GM23248 (cell line): Measurements from ENCODE around the gene FKBP8. TPM values are rescaled to one million over a fixed set of nuclear protein-coding genes. Genes with fewer than 3 reads are reported as not detected.

Experiments used
- DNase-seq: peaks from one replicate; pipeline ENCODE4 v3.0.0-alpha.2; 2015
- H2AFZ ChIP-seq: fragments of 200-600 bp; sonication (generic); 2 replicates; pipeline ENCODE4 v1.6.1; 2016; ENCODE audit warnings: antibody characterized with exemption
- H3F3A ChIP-seq: fragments of 200-600 bp; sonication (generic); 2 replicates; pipeline ENCODE4 v1.6.1; 2016; ENCODE audit warnings: mild to moderate bottlenecking, antibody characterized with exemption, mixed run types; ENCODE audit not compliant: insufficient read depth
- H3K27ac ChIP-seq: fragments of 200-600 bp; sonication (generic); 2 replicates; pipeline ENCODE4 v1.5.1; 2016; ENCODE audit warnings: mild to moderate bottlenecking
- H3K27me3 ChIP-seq: fragments of 200-600 bp; sonication (generic); replicated peaks from 2 replicates; pipeline ENCODE4 v1.6.1; 2016; ENCODE audit warnings: mild to moderate bottlenecking; ENCODE audit not compliant: insufficient read depth
- H3K36me3 ChIP-seq: fragments of 200-600 bp; sonication (generic); 2 replicates; pipeline ENCODE4 v1.6.1; 2016; ENCODE audit warnings: low read depth, mild to moderate bottlenecking
- H3K4me1 ChIP-seq: fragments of 200-600 bp; sonication (generic); 2 replicates; pipeline ENCODE4 v1.6.1; 2016; ENCODE audit warnings: mild to moderate bottlenecking; ENCODE audit not compliant: insufficient read depth
- H3K4me2 ChIP-seq: fragments of 200-600 bp; sonication (generic); one replicate; pipeline ENCODE4 v1.6.1; 2016; ENCODE audit warnings: mild to moderate bottlenecking; ENCODE audit not compliant: unreplicated experiment
- H3K4me3 ChIP-seq: fragments of 200-600 bp; sonication (generic); 2 replicates; pipeline ENCODE4 v1.5.1; 2016; ENCODE audit warnings: mild to moderate bottlenecking
- H3K79me2 ChIP-seq: fragments of 200-600 bp; sonication (generic); 2 replicates; pipeline ENCODE4 v1.6.1; 2016; ENCODE audit warnings: mild to moderate bottlenecking; ENCODE audit not compliant: insufficient read depth
- H3K9ac ChIP-seq: fragments of 200-600 bp; sonication (generic); 2 replicates; pipeline ENCODE4 v1.6.1; 2016; ENCODE audit warnings: mild to moderate bottlenecking
- H3K9me2 ChIP-seq: fragments of 200-600 bp; sonication (generic); 2 replicates; pipeline ENCODE4 v1.6.1; 2016; ENCODE audit warnings: mixed run types, mild to moderate bottlenecking, moderate library complexity; ENCODE audit not compliant: insufficient read depth
- H3K9me3 ChIP-seq: fragments of 200-600 bp; sonication (generic); one replicate; pipeline ENCODE4 v1.6.1; 2017; ENCODE audit warnings: low read depth
- H4K20me1 ChIP-seq: fragments of 200-600 bp; sonication (generic); 2 replicates; pipeline ENCODE4 v1.6.0; 2016; ENCODE audit not compliant: insufficient read depth
- EZH2 ChIP-seq: fragments of 200-600 bp; sonication (generic); IDR thresholded peaks from 2 replicates; pipeline ENCODE4 v1.6.1; 2018; ENCODE audit warnings: antibody characterized with exemption, mild to moderate bottlenecking; ENCODE audit not compliant: insufficient read depth, poor library complexity, severe bottlenecking
- EZH2phosphoT487 ChIP-seq: fragments of 200-600 bp; sonication (generic); IDR thresholded peaks from 2 replicates; pipeline ENCODE4 v1.6.1; 2018; ENCODE audit warnings: antibody characterized with exemption, moderate library complexity, mild to moderate bottlenecking, low read depth; ENCODE audit not compliant: insufficient read depth
- WGBS, 2 experiments: methylation state at CpG; one replicate each; pipeline ENCODE4 v1.1.6; 2015 to 2017; ENCODE audit warnings: low lambda C conversion rate in 2 of 2, low coverage in 1 of 2; ENCODE audit errors: missing lambda C conversion rate in 2 of 2; 5-methylcytosine and 5-hydroxymethylcytosine counted together
- in situ Hi-C: fragments of 300-500 bp; cut with MboI; formaldehyde crosslinking; loops from 2 replicates; pipeline ENCODE4 v1.15.0; 2020
- polyA plus RNA-seq: library from polyadenylated mRNA; unstranded; fragments of >200 nt; fragmentation: Nextera tagmentation; extraction: Ambion mirVana; gene quantifications from 2 replicates; pipeline ENCODE4 v1.2.1, GENCODE V29; 2016
- total RNA-seq: library from RNA; depleted of rRNA; stranded (reverse); fragments of >200 nt; shearing (Covaris generic); gene quantifications from 2 replicates; pipeline ENCODE4 v1.2.3, GENCODE V29; 2014

The FKBP8 gene
- total and polyA plus RNA-seq, 2 experiments from 2014 or later: 195 to 466 TPM

- H3F3A ChIP-seq: peaks cover 7% of the 10 kb centered on the region
- peaks cover 10% of the 10 kb centered on the region for H3K79me2 ChIP-seq
- no peak overlapping the region for H3K4me2 ChIP-seq
- H3K4me1 ChIP-seq: no peaks in the 10 kb centered on the region
- no peak overlapping the region for H3K4me3 ChIP-seq
- no peaks in the 10 kb centered on the region for H4K20me1 ChIP-seq
- TF ChIP-seq EZH2phosphoT487: no peak
- no peak for TF ChIP-seq EZH2
- no peak overlapping the region for H2AFZ ChIP-seq
- H3K27ac ChIP-seq: no peak overlapping the region
- H3K27me3 ChIP-seq: no peaks in the 10 kb centered on the region
- no peak for DNase-seq
- H3K9me2 ChIP-seq: no peaks in the 10 kb centered on the region
- peaks cover 13% of the 10 kb centered on the region; the same call in 1 of the 2 replicates for H3K36me3 ChIP-seq
- in situ Hi-C loops: no loop called here
- no peaks in the 10 kb centered on the region for H3K9me3 ChIP-seq
- H3K9ac ChIP-seq: no peak overlapping the region
- WGBS, 2 experiments: 96 to 97% methylated on average over 8 of the region's 8 CpGs
These were observed 23.6 kb upstream of the FKBP8 start for GRCh38 chr19:18566953-18567352.

- peak overlapping the region; percentile 7; the same call in 1 of the 2 replicates for H3K27ac ChIP-seq
- H3K9me2 ChIP-seq: no peaks in the 10 kb centered on the region
- in situ Hi-C loops: no loop called here
- no peaks in the 10 kb centered on the region for H4K20me1 ChIP-seq
- no peaks in the 10 kb centered on the region for H3K27me3 ChIP-seq
- no peaks in the 10 kb centered on the region for H3K9me3 ChIP-seq
- 0 out of 2 replicates have a peak, but pooled peaks cover 6% of the 10 kb centered on the region for H3F3A ChIP-seq
- DNase-seq: peak; percentile 37
- H2AFZ ChIP-seq: no peak overlapping the region
- no peak overlapping the region for H3K4me3 ChIP-seq
- peaks cover 50% of the 10 kb centered on the region for H3K79me2 ChIP-seq
- TF ChIP-seq EZH2phosphoT487 (no peak), EZH2 (no peak)
- no peak overlapping the region for H3K4me2 ChIP-seq
- H3K4me1 ChIP-seq: peaks cover 12% of the 10 kb centered on the region
- H3K36me3 ChIP-seq: peaks cover 13% of the 10 kb centered on the region; the same call in 1 of the 2 replicates
- no peak overlapping the region for H3K9ac ChIP-seq
- WGBS, 2 experiments: 59 to 61% methylated on average over 13 to 14 of the region's 14 CpGs
These were observed 18.7 kb upstream of the FKBP8 start for GRCh38 chr19:18562086-18562485.

GRCh38 chr19:18559685-18560084 lies 16.3 kb upstream of the FKBP8 start:
- Histone ChIP-seq H3K27ac (no peak overlapping the region), H3K9me3 (no peaks in the 10 kb centered on the region), H3K79me2 (peaks cover 50% of the 10 kb centered on the region), H3K27me3 (no peaks in the 10 kb centered on the region), H3F3A (0 out of 2 replicates have a peak, but pooled peaks cover 6% of the 10 kb centered on the region), H2AFZ (no peak overlapping the region), H3K4me3 (no peak overlapping the region), H3K4me2 (peak overlapping the region; percentile 61), H4K20me1 (no peaks in the 10 kb centered on the region), H3K36me3 (peaks cover 4% of the 10 kb centered on the region; the same call in 1 of the 2 replicates), H3K9ac (peak overlapping the region; percentile 20; the same call in 1 of the 2 replicates), H3K9me2 (no peaks in the 10 kb centered on the region), H3K4me1 (peaks cover 12% of the 10 kb centered on the region)
- 34 to 46% methylated on average over 5 of the region's 5 CpGs for WGBS, 2 experiments
- DNase-seq: no peak
- TF ChIP-seq EZH2phosphoT487 (no peak), EZH2 (no peak)
- in situ Hi-C loops: no loop called here

- 46 to 47% methylated on average over 3 of the region's 3 CpGs for WGBS, 2 experiments
These were observed 15.2 kb upstream of the FKBP8 start for GRCh38 chr19:18558604-18559003.

More at GRCh38 chr19:18558604-18559003, 15.2 kb upstream of the FKBP8 start:
- no peaks in the 10 kb centered on the region for H3K9me2 ChIP-seq
- peak; percentile 18 for DNase-seq
- peak overlapping the region; percentile 75 for H2AFZ ChIP-seq
- H3K36me3 ChIP-seq: no peaks in the 10 kb centered on the region
- H3K79me2 ChIP-seq: peaks cover 50% of the 10 kb centered on the region
- H3K4me2 ChIP-seq: peak overlapping the region; percentile 90
- H4K20me1 ChIP-seq: no peaks in the 10 kb centered on the region
- peaks cover 12% of the 10 kb centered on the region for H3K4me1 ChIP-seq
- peak overlapping the region; percentile 63 for H3K27ac ChIP-seq
- no peaks in the 10 kb centered on the region for H3K9me3 ChIP-seq
- peak overlapping the region; percentile 92 for H3K9ac ChIP-seq
- TF ChIP-seq EZH2 (no peak), EZH2phosphoT487 (no peak)
- in situ Hi-C loops: no loop called here
- no peaks in the 10 kb centered on the region for H3K27me3 ChIP-seq
- peak overlapping the region; percentile 89 for H3K4me3 ChIP-seq
- 0 out of 2 replicates have a peak, but pooled peaks cover 6% of the 10 kb centered on the region for H3F3A ChIP-seq
